ENCODE results near the gene LGALS13.

The LGALS13 gene

GRCh38 chr19:39607561-39607960 is 5.2 kb downstream of the LGALS13 start:
- no peaks in the 10 kb centered on the region for H3K9me3 ChIP-seq (ENCODE audit: insufficient read depth, low read length)
- no peak overlapping the region for H3K27ac ChIP-seq (ENCODE audit: low read length)
- no peak overlapping the region for H3K9ac ChIP-seq (ENCODE audit: low read length)
- no peaks in the 10 kb centered on the region for H3K79me2 ChIP-seq (ENCODE audit: low read length)
- H3K4me3 ChIP-seq (ENCODE audit: low read length), result no peak overlapping the region
- no peak overlapping the region for H2AFZ ChIP-seq (ENCODE audit: low read depth, low read length)
- TF ChIP-seq EZH2phosphoT487 (IDR thresholded peaks at IDR 0.05; ENCODE audit: low read depth) (no peak), CTCF (IDR thresholded peaks at IDR 0.05; ENCODE audit: low read depth, low read length) (no peak)
- H3K4me1 ChIP-seq (ENCODE audit: low read length), result no peaks in the 10 kb centered on the region
- H3K36me3 ChIP-seq (replicated peaks; ENCODE audit: low read depth, low read length), result no peaks in the 10 kb centered on the region
- H3K4me2 ChIP-seq (ENCODE audit: low read length), result no peak overlapping the region
- peaks cover 43% of the 10 kb centered on the region for H3K27me3 ChIP-seq (ENCODE audit: low read depth, low read length)
- no peaks in the 10 kb centered on the region for H4K20me1 ChIP-seq (ENCODE audit: insufficient read depth, low read length)

- Histone ChIP-seq H3K79me2 (ENCODE audit: low read length) (no peaks in the 10 kb centered on the region), H2AFZ (ENCODE audit: low read depth, low read length) (no peak overlapping the region), H3K9me3 (ENCODE audit: insufficient read depth, low read length) (no peaks in the 10 kb centered on the region), H4K20me1 (ENCODE audit: insufficient read depth, low read length) (no peaks in the 10 kb centered on the region), H3K4me3 (ENCODE audit: low read length) (no peak overlapping the region), H3K36me3 (replicated peaks; ENCODE audit: low read depth, low read length) (no peaks in the 10 kb centered on the region), H3K4me2 (ENCODE audit: low read length) (no peak overlapping the region), H3K27ac (ENCODE audit: low read length) (no peak overlapping the region), H3K27me3 (ENCODE audit: low read depth, low read length) (0 out of 2 replicates have a peak, but pooled peaks cover 3% of the 10 kb centered on the region), H3K9ac (ENCODE audit: low read length) (no peak overlapping the region), H3K4me1 (ENCODE audit: low read length) (no peaks in the 10 kb centered on the region)
- TF ChIP-seq CTCF (IDR thresholded peaks at IDR 0.05; ENCODE audit: low read depth, low read length), result no peak
- TF ChIP-seq EZH2phosphoT487 (IDR thresholded peaks at IDR 0.05; ENCODE audit: low read depth), result no peak
Measured at GRCh38 chr19:39613597-39613996, 11.3 kb downstream of the LGALS13 start.

GRCh38 chr19:39617745-39618144 is 15.4 kb downstream of the LGALS13 start:
- 0 out of 2 replicates have a peak, but pooled peaks cover 3% of the 10 kb centered on the region for H3K27me3 ChIP-seq (ENCODE audit: low read depth, low read length)
- H2AFZ ChIP-seq (ENCODE audit: low read depth, low read length), result no peak overlapping the region
- H3K4me1 ChIP-seq (ENCODE audit: low read length), result no peaks in the 10 kb centered on the region
- no peaks in the 10 kb centered on the region for H3K9me3 ChIP-seq (ENCODE audit: insufficient read depth, low read length)
- no peak overlapping the region for H3K4me3 ChIP-seq (ENCODE audit: low read length)
- no peaks in the 10 kb centered on the region for H3K79me2 ChIP-seq (ENCODE audit: low read length)
- H3K36me3 ChIP-seq (replicated peaks; ENCODE audit: low read depth, low read length), result no peaks in the 10 kb centered on the region
- TF ChIP-seq EZH2phosphoT487 (IDR thresholded peaks at IDR 0.05; ENCODE audit: low read depth) (no peak), CTCF (IDR thresholded peaks at IDR 0.05; ENCODE audit: low read depth, low read length) (no peak)
- no peak overlapping the region for H3K9ac ChIP-seq (ENCODE audit: low read length)
- no peak overlapping the region for H3K27ac ChIP-seq (ENCODE audit: low read length)
- H3K4me2 ChIP-seq (ENCODE audit: low read length), result no peak overlapping the region
- no peaks in the 10 kb centered on the region for H4K20me1 ChIP-seq (ENCODE audit: insufficient read depth, low read length)

GRCh38 chr19:39623946-39624345 is 21.6 kb downstream of the LGALS13 start:
- no peak overlapping the region for H3K9ac ChIP-seq (ENCODE audit: low read length)
- H3K4me1 ChIP-seq (ENCODE audit: low read length), result no peaks in the 10 kb centered on the region
- H3K36me3 ChIP-seq (replicated peaks; ENCODE audit: low read depth, low read length), result no peaks in the 10 kb centered on the region
- H3K27ac ChIP-seq (ENCODE audit: low read length), result no peak overlapping the region
- H3K9me3 ChIP-seq (ENCODE audit: insufficient read depth, low read length), result no peaks in the 10 kb centered on the region
- H3K4me2 ChIP-seq (ENCODE audit: low read length), result no peak overlapping the region
- no peak overlapping the region for H2AFZ ChIP-seq (ENCODE audit: low read depth, low read length)
- peaks cover 22% of the 10 kb centered on the region; the same call in 1 of the 2 replicates for H3K27me3 ChIP-seq (ENCODE audit: low read depth, low read length)
- H3K4me3 ChIP-seq (ENCODE audit: low read length), result no peak overlapping the region
- H3K79me2 ChIP-seq (ENCODE audit: low read length), result no peaks in the 10 kb centered on the region
- no peaks in the 10 kb centered on the region for H4K20me1 ChIP-seq (ENCODE audit: insufficient read depth, low read length)
- TF ChIP-seq CTCF (IDR thresholded peaks at IDR 0.05; ENCODE audit: low read depth, low read length) (no peak), EZH2phosphoT487 (IDR thresholded peaks at IDR 0.05; ENCODE audit: low read depth) (no peak)

Data from OCI-LY3 (cell line).